Inflammatory macrophage (primary cell): ENCODE results near the gene MBOAT7.
"Not testable (repeated sequence)": the region's sequence is repeated elsewhere in the genome, so short reads cannot be mapped to it uniquely, and the experiment has no call there.

Experiments
- DNase-seq, 2 donors: peaks; one replicate each; pipeline ENCODE4 v3.0.0-alpha.2; 2020 to 2022

The MBOAT7 gene

DNA sequence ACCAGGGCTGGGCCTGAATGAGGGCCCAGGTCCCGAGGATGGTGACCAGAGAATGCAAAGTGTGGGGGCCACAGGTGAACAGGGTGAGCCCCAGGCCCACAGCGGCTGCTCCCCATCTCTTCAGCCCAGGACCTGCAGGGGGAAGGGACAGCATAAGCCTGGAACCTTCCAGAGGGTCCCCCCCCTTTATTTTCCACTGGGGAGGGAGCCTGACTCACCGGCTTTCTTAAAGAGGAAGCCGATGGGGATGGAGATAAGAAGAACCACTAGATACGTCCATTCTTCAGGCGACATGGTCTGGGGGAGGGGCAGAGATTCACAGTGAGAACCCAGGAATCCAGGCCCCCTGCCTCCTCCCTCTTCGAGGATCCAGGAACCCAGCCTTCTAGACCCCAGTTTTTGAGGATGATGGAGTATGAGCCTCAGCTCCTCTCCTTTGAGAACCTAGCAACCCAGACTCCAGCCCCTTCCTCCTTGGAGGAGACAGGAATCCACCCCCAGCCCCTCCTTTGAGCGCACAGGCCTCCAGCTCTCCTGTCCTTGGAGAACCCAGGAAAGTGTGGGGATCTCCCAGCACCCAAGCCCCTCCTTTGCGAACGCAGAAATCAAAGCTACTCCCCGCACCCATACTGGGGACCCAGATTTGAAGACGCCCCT is 1.0 kb downstream of the MBOAT7 start:
- DNase-seq = peak in 1 of 2 donors; percentile 15

DNA sequence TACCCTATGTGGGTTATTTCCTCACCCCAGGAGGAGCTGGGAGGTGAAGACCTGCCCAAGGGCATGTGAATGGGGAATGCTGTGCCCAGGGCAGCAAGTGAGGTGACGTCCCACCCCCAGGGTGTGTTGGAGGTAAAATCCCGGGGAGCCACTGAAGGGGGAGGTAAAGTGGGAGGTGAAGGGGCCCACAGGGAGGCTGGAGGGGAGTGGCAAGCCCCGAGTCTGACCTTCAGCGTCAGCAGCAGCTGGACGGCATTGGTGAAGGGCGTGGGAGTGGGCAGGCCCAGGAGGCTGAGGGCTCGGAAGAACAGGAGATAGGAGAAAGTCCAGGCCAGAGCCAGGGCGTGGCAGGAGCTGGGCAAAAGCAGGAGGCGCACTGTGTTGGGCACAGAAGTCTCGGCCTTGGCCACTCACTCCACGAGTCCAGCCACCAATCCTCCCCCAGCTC is 2.4 kb downstream of the MBOAT7 start:
- no peak for DNase-seq

DNA sequence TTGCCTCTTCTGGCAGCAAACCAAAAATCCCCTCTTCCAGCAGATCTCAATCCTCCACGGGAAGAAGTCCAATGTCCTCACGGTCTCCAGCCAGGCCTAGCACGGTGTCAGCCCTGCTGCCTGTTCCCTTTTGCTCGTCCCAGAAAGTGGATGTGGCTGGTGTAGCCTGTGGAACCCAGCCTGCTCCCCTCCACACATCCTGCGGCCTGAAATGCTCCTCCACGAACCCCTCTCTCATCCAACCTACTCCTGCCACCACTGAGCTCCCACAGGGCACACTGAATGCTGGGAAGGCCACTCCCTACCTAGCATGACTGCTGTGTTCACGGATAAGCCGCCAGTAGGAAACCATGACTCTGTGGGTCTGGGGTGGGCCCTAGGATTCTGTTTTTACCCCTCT is 3.0 kb downstream of the MBOAT7 start:
- no peak for DNase-seq

DNA sequence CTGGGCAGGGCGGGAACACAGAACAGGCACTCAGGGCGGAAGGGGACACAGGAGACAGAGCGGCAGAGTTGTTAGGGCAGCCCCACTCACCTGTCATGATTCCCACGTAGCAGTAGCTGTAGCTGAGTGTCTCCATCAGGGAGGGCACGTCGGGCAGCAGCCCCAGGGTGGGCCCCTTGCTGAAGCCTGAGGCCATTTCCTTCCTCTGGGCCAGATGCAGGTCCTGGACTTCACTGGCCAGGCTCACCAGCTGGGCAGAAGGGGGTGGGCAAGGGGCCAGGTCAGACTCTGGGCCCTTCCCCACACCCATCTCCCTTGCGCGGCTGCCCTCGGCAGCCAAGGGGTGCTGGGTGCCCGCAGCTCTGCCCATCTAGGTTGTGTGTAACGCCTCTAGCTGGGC is 5.9 kb downstream of the MBOAT7 start:
- DNase-seq = no peak

- not testable (repeated sequence) for DNase-seq
These were observed 7.5 kb downstream of the MBOAT7 start for GRCh38 chr19:54181894-54182293.

DNA sequence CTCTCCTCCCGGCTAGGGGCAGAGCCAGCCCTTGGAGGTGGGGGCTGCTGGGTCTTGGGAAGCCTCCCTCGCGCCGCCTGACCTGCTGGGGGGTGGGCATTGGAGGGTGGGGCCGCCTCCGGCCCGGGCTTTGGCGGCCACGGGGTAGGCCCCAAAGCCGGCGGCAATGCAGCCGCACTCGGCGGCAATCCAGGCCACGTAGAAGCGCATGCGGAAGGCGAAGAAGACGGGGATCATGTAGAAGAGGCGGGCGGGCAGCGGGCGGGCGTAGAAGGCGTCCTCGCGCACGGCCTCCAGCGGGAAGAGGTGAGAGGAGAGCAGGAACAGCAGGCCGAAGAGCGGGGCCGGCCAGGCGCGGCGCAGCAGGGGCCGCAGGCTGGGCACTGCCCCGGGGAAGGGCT is 8.7 kb downstream of the MBOAT7 start:
- DNase-seq = no peak

DNA sequence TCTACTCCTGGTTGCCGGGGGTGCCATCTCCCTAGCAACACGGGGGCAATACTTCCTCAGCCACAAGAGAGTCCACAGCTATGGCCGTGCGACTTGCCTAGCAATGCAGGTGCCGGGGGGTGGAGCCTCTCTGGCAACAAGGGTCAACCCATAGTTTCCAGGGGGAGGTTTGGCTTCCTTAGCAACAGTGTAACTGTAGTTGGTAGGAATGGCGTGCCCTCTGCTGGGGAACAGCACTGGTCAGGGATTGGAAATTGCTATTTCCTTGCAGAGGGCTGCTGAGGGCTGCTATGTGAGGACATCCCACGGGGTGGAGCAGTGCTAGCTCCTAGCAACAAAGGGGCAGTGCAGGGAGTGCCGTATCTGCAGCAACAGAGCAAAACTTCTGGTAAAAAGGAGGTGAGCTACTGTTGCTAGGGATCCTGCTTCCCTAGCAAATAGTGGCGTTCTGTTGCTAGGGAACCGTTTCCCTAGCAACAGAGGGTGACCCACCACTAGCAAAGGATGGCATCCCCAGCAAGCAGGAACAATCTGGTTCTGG is 9.4 kb downstream of the MBOAT7 start:
- DNase-seq = peak; percentile 29 to 33

- DNase-seq = no peak
These were observed 10.0 kb downstream of the MBOAT7 start for GRCh38 chr19:54179262-54179852.

GRCh38 chr19:54178581-54179261 is 10.7 kb downstream of the MBOAT7 start:
- no peak for DNase-seq

DNA sequence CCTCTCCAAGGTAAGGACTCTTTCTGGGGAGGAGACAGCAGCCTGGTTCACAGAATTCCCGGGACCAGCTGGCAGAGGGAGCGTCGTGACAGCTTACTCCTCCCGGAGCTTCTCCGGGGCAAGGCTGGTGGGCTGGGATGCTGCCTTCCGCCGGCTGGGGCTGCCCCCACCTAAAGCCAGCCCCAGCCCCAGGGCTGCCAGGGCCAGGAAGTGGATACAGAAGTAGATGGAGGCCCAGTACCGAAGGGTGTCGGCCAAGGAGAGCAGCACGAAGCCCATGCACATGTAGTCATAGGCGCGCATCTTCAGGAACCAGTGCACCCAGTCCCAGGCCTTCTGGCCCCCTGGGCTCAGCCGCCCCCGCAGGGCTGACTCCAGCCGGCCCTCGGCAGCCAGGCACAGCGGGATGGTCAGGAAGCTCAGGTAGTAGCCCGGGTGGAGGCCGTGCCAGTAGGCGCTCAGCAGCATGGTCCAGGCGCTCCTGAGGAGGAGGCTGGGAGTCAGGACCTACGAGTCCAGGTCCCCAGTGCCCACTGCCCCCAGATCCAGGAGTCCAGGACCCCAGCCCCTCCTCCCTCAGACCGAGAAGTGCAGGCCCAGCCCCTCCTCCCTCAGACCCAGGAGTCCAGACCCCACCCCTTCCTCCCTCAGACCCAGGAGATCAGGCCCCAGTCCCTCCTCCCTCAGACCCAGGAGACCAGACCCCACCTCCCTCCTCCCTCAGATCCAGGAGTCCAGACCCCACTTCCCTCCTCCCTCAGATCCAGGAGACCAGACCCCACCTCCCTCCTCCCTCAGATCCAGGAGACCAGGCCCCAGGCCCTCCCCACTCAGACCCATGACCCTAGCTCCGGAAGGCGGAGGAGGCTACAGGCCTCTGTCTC is 15.2 kb downstream of the MBOAT7 start:
- DNase-seq = no peak

DNA sequence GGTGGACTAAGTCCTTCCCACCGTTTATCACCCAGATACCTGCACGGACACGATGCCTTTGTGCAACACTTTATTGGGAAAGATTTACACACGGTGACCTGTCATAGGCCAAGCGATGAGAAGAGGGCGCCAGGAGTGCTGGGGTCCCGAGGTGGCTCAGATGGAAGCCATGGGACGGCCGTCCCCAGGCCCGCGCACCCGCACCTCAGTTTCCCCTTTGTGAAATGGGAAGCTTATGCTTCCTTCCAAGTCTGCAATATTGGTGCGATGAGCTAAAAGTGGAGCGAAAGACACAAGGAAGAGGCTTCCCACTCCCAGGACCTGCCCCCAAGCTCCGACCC is 16.1 kb downstream of the MBOAT7 start:
- DNase-seq = no peak

DNA sequence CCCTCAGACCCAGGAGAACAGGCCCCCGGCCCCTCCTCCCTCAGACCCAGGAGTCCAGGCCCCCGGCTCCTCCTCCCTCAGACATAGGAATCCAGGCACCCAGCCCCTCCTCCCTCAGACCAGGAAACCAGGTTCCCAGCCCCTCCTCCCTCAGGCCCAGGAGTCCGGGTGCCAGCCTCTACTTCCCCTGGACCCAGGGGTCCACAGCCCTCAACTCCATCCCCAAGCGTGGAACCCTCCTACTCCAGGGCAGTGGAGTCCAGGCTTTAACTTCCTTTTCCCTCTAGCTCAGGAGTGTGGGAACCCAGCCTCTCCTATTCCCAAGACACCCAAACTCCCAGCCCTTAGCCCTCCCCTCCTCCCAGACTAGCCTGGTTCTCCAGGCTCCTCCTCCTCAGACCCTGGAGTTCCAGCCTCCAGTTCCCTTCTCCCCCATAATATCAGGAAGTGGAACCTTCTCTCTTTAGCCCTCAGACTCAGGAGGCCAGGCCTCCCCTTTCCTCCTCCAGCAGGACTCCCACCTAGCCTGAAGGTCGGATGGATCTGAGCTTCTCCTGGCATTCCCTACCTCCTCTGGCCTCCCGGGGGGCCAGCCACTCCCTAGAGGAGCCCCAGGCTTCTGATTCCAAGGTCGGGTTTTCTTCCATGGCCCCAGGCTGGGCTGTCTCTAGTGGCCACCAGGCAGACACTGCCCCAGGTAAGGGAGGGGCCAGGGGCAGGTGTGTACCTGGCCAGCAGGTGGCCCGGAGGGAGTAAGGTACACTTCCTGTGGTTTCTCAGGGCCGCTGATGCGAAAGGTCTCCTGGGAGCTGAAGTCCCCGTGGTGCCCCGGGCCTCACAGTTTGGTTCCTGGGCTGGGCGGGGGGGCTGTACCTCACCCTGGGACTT is 16.7 kb downstream of the MBOAT7 start, which contains the start of gene TMC4:
Gene TMC4 (minus strand): TSS at position 690 of the 888 bp plus-strand sequence. CDS start 43 bp downstream, at position 647.
- DNase-seq = no peak

DNA sequence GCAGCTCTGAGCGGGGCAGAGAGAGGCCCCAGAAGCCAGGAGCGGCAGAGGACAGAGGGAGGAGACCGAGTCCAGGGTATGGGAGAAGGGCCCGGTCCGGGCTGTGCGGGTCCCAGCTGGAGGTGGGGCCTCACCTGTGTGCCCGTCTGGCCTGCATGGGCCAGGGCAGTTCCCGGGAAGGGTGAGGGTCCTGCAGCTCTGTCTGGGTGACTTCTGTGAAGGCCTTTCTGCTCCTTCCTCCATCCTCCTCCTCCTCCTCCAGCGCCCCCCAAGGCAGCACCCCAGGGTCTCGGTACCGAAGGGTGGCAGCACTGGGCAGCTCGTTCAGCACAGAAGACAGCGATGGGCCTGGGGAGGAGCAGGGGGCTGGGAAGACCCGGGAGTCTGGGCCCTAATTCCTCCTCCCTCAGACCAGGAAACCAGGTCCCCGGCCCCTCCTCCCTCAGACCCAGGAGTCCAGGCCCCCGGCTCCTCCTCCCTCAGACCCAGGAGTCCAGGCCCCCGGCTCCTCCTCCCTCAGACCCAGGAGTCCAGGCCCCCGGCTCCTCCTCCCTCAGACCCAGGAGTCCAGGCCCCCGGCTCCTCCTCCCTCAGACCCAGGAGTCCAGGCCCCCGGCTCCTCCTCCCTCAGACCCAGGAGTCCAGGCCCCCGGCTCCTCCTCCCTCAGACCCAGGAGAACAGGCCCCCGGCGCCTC is 17.5 kb downstream of the MBOAT7 start:
- DNase-seq = not testable (repeated sequence)

DNA sequence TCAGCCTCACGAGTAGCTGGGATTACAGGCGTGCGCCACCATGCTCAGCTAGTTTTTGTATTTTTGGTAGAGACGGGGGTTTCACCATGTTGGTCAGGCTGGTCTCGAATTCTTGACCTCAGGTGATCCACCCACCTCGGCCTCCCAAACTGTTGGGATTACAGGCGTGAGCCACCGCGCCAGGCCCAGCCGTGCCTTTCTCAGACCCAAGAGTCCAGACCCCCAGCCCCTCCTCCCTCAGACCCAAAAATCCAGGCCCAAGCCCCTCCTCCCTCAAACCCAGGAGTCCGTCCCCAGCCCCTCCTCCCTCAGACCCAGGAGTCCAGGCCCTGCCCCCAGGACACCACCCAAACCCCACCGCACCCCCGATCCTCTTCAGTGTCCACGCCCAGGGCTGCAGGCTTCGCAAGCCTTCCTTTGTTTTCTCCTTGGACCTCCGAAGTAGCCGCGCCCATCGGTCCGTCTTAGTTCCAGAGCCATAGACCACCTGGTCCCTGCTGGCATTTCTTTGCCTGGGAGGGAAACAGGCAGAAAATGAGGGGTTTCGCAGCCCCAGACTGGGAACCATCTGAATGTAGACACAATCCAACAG is 20.1 kb downstream of the MBOAT7 start:
- no peak for DNase-seq

GRCh38 chr19:54168174-54168917 is 21.0 kb downstream of the MBOAT7 start:
- DNase-seq = peak; percentile 92 to 93

- no peak for DNase-seq
These were observed 24.2 kb downstream of the MBOAT7 start for GRCh38 chr19:54165222-54165621.

- DNase-seq = peak; percentile 45 to 53
These were observed 24.9 kb downstream of the MBOAT7 start for GRCh38 chr19:54164369-54165068.

DNA sequence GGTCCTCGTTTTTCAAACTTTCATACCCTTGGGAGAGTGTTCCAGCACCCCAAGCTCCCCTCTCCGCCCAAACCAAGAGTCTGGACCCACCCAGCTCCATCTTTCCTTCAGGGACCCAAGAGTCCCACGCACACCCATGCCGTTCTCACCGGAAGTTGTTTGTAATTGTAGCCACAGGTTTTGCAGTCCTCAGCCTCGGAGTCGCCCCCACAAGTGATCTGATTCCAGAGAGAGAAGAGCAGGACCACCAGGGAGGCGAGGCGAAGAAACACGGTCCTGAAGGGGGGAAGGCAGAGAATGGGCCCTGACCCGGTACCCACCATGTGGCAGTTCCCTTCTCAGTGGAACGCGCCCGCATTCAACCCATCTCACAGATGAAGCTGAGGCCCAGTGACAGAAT is 26.5 kb downstream of the MBOAT7 start:
- DNase-seq = no peak

DNA sequence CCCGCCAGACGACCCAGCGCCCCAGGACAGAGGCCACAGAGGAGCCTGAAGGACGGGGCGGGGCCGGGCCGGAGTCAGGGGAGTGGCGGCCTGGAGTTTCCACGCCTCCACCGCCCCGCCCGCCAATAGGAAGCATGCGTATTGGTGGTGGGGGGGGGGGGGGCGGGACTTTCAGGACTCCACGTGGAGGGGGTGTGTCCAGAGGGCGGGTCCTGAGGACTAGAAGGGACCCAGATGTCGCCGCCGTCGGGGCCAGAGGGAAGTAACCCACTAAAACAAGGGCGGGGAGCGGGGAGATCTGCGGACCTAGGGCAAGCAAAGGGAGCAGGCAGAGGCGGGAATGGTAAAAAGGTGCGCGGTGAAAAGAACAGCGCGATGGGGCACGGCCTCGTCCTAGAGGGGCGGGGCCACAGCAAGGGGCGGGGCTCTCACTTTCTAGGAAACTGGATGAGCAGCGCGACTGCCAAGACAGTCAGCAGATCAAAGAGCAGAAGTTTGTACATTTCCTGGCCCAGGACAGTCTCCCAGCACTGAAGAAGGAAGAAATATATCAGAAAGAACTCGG is 27.1 kb downstream of the MBOAT7 start:
- DNase-seq = peak; percentile 86 to 92
